Endodermal cell (in vitro differentiated cells): ENCODE results near the gene MYO16. TPM values are rescaled to one million over a fixed set of nuclear protein-coding genes. Genes with fewer than 3 reads are reported as not detected.

Experiments
- DNase-seq: peaks from one replicate; pipeline ENCODE4 v3.0.0-alpha.2; 2017
- H3K27ac ChIP-seq: 2 replicates; pipeline ENCODE4 v1.5.1; 2013; ENCODE audit warnings: mild to moderate bottlenecking, low read depth, low read length, moderate library complexity
- H3K27me3 ChIP-seq: 2 replicates; pipeline ENCODE4 v1.6.1; 2013; ENCODE audit warnings: mild to moderate bottlenecking, low read length, moderate library complexity; ENCODE audit not compliant: insufficient read depth, control insufficient read depth, poor library complexity, severe bottlenecking
- H3K36me3 ChIP-seq: 2 replicates; pipeline ENCODE4 v1.7.0; 2013; ENCODE audit warnings: mild to moderate bottlenecking, low read length, moderate library complexity; ENCODE audit not compliant: control insufficient read depth, insufficient read depth
- H3K4me1 ChIP-seq: one replicate; pipeline ENCODE4 v1.7.0; 2013; ENCODE audit warnings: low read length; ENCODE audit not compliant: control insufficient read depth, insufficient read depth
- H3K4me3 ChIP-seq: 2 replicates; pipeline ENCODE4 v1.5.1; 2013; ENCODE audit warnings: mild to moderate bottlenecking, low read length, moderate library complexity
- H3K9ac ChIP-seq: 2 replicates; pipeline ENCODE4 v1.6.1; 2013; ENCODE audit warnings: mild to moderate bottlenecking, low read length, moderate library complexity; ENCODE audit not compliant: poor library complexity, severe bottlenecking; ENCODE audit errors: extremely low read depth
- H3K9me3 ChIP-seq: 2 replicates; pipeline ENCODE4 v1.6.1; 2013; ENCODE audit warnings: mild to moderate bottlenecking, low read length, moderate library complexity; ENCODE audit not compliant: control insufficient read depth
- H3K27ac Mint-ChIP-seq: 2 replicates; pipeline ENCODE4 v1.8.0; 2020; ENCODE audit warnings: mixed read lengths
- H3K27me3 Mint-ChIP-seq: 2 replicates; pipeline ENCODE4 v1.8.0; 2021; ENCODE audit warnings: mild to moderate bottlenecking, mixed read lengths; ENCODE audit not compliant: insufficient read depth
- H3K36me3 Mint-ChIP-seq: 2 replicates; pipeline ENCODE4 v1.8.0; 2020; ENCODE audit warnings: low read depth, mixed read lengths
- H3K4me1 Mint-ChIP-seq: 2 replicates; pipeline ENCODE4 v1.8.0; 2020; ENCODE audit warnings: mixed read lengths
- H3K4me3 Mint-ChIP-seq: 2 replicates; pipeline ENCODE4 v1.8.0; 2020; ENCODE audit warnings: mild to moderate bottlenecking, moderate library complexity, mixed read lengths
- H3K9me3 Mint-ChIP-seq: 2 replicates; pipeline ENCODE4 v1.8.0; 2020; ENCODE audit warnings: mild to moderate bottlenecking, mixed read lengths
- CTCF ChIP-seq: fragments of 200-600 bp; sonication (generic); conservative IDR thresholded peaks from 2 replicates; pipeline ENCODE4 v1.5.0; 2021; ENCODE audit warnings: antibody characterized with exemption, mild to moderate bottlenecking
- WGBS, 2 experiments: methylation state at CpG; one replicate each; pipeline versions ENCODE4 v1.1.5 to v1.1.7; 2013; ENCODE audit warnings: missing lambda C conversion rate in 2 of 2, mixed read lengths in 1 of 2; ENCODE audit not compliant: insufficient coverage in 1 of 2, insufficient read length in 1 of 2; 5-methylcytosine and 5-hydroxymethylcytosine counted together
- total RNA-seq, 2 donors: library from RNA; stranded (reverse); fragmentation: NEBNext Ultra II Directional in 1 of 2; extraction: Animal tissue kit (Norgen Biotek cat#: 25700) in 1 of 2; gene quantifications; 2 replicates in 1 of 2; 3 replicates in 1 of 2; pipeline ENCODE4 v1.2.1, GENCODE V29; 2021

MYO16 gene
- total RNA-seq, 2 donors from 2014 or later: 0.70 to 1.2 TPM

DNA sequence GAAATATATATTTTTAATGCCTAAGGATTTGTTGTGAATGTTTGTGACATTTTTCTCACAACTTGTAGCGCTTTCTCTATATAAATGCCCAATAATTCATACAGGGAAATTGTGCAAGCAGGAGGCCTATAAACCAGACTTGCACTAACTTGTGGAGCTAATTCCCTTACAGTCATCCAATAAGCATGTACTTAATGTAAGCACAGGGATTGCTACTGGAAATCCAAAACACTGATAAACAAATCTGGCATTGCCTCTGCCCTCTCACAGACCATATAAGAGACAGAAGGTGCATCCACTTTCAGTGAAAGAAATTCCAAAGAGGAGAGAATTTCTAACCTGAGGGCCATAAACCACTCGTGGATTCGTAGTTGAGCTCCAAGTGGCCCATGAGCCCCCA is 518.8 kb downstream of the MYO16 start:
- no peaks in the 10 kb centered on the region for H3K9me3 ChIP-seq
- 92 to 98% methylated on average over 2 to 3 of the region's 3 CpGs for WGBS, 2 experiments
- Mint-ChIP-seq H3K27me3 (no peaks in the 10 kb centered on the region), H3K4me1 (peaks cover 37% of the 10 kb centered on the region), H3K27ac (no peak overlapping the region), H3K36me3 (no peaks in the 10 kb centered on the region), H3K4me3 (no peak overlapping the region), H3K9me3 (no peaks in the 10 kb centered on the region)
- H3K36me3 ChIP-seq: no peaks in the 10 kb centered on the region
- TF ChIP-seq CTCF: no peak
- H3K9ac ChIP-seq: no peak overlapping the region
- no peaks in the 10 kb centered on the region for H3K27me3 ChIP-seq
- no peak overlapping the region for H3K4me3 ChIP-seq
- H3K27ac ChIP-seq: no peak overlapping the region
- peaks cover 8% of the 10 kb centered on the region for H3K4me1 ChIP-seq
- DNase-seq: no peak

DNA sequence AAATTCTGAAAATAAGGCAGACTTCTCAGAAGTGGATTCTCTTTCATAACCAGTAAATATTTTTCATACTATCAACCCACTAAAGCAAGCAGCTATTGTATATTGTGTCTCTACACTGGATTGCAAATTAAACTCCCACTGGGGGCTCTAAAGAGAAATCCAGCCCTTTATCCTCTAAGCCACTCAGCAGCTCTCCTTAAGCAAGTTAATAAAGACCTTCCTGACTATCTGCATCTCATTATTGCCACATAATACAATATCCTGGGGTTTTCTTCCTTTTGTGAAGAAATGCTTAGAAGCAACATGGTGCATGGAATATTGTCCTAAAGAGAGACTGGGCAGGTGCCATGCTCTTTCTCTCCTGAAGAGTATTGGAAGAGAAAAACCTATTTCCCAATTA is 521.3 kb downstream of the MYO16 start:
- no peaks in the 10 kb centered on the region for H3K9me3 ChIP-seq
- H3K4me1 ChIP-seq: peaks cover 8% of the 10 kb centered on the region
- H3K27ac ChIP-seq: no peak overlapping the region
- no peak overlapping the region for H3K4me3 ChIP-seq
- H3K27ac Mint-ChIP-seq: no peak overlapping the region
- no peaks in the 10 kb centered on the region for H3K27me3 Mint-ChIP-seq
- no peak for DNase-seq
- no peaks in the 10 kb centered on the region for H3K27me3 ChIP-seq
- H3K9ac ChIP-seq: no peak overlapping the region
- no peak overlapping the region for H3K4me3 Mint-ChIP-seq
- H3K4me1 Mint-ChIP-seq: peaks cover 37% of the 10 kb centered on the region
- H3K36me3 Mint-ChIP-seq: no peaks in the 10 kb centered on the region
- H3K9me3 Mint-ChIP-seq: no peaks in the 10 kb centered on the region
- TF ChIP-seq CTCF: no peak
- no peaks in the 10 kb centered on the region for H3K36me3 ChIP-seq

- Mint-ChIP-seq H3K27me3 (no peaks in the 10 kb centered on the region), H3K4me1 (peaks cover 37% of the 10 kb centered on the region), H3K4me3 (no peak overlapping the region), H3K36me3 (no peaks in the 10 kb centered on the region), H3K27ac (no peak overlapping the region), H3K9me3 (no peaks in the 10 kb centered on the region)
- H3K4me1 ChIP-seq: peaks cover 8% of the 10 kb centered on the region
- H3K4me3 ChIP-seq: no peak overlapping the region
- H3K9ac ChIP-seq: no peak overlapping the region
- peak overlapping the region; percentile 36 for H3K27ac ChIP-seq
- no peaks in the 10 kb centered on the region for H3K27me3 ChIP-seq
- TF ChIP-seq CTCF: no peak
- no peak for DNase-seq
- no peaks in the 10 kb centered on the region for H3K9me3 ChIP-seq
- 94 to 96% methylated on average over 3 of the region's 3 CpGs for WGBS, 2 experiments
- no peaks in the 10 kb centered on the region for H3K36me3 ChIP-seq
These were observed 521.8 kb downstream of the MYO16 start for GRCh38 chr13:109151255-109151654.
